GM21360 (cell line): Measurements from ENCODE around the gene IGF2R.

Source experiments
- ATAC-seq: cut with Tn5 transposase; IDR thresholded peaks from one replicate; pipeline ENCODE4 v1.9.1; 2021; ENCODE audit warnings: mild to moderate bottlenecking, moderate library complexity; ENCODE audit not compliant: unreplicated experiment

Gene IGF2R

DNA sequence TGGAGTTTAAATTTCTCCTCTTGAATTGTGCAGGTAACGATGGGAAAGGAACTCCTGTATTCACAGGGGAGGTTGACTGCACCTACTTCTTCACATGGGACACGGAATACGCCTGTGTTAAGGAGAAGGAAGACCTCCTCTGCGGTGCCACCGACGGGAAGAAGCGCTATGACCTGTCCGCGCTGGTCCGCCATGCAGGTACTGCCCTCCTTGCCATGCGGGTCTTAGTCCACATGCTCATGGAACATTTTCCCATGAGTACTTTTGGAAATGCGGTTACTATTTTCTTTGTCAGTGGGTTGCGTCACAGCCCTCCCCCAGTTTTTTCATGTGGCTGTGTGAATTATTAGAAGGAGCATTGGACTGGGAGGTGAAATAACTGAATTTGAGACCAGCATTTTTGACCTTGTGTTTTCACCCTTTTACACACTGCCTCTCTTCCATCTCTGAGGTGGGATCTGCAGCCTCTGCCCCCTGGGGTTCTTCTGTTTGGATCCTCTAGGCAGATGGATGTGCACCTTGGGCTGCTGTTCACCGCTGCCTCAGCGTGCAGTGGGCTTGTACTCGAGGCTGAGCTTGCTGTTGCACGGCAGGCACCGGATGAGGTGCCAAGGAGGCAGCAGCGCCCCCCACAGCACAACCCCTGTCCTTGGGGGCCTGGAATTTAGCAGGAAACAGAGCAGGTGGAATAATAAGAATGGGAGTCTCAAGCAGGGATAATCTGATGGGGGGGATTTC lies 71.8 kb downstream of the IGF2R start:
- no peak for ATAC-seq

DNA sequence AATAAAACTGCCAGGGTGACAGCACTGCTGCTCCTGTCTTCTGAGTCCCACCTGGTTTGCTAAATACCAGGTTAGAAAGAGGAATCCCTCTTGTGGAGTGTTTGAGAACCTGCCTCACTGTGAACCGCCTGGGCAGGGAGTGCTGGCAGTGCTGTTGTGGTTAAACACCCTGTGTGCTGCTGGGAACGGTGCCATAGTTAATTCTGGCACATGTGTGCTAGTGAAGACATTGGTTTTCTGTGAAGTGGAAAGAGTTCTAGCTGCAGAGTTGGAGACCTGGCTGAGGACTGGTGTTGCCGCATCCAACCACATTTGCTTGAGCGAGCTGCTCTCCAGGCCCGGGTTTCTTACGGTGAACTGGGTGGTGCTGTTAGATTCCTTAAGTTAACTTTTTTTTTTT lies 72.7 kb downstream of the IGF2R start:
- ATAC-seq, result no peak

DNA sequence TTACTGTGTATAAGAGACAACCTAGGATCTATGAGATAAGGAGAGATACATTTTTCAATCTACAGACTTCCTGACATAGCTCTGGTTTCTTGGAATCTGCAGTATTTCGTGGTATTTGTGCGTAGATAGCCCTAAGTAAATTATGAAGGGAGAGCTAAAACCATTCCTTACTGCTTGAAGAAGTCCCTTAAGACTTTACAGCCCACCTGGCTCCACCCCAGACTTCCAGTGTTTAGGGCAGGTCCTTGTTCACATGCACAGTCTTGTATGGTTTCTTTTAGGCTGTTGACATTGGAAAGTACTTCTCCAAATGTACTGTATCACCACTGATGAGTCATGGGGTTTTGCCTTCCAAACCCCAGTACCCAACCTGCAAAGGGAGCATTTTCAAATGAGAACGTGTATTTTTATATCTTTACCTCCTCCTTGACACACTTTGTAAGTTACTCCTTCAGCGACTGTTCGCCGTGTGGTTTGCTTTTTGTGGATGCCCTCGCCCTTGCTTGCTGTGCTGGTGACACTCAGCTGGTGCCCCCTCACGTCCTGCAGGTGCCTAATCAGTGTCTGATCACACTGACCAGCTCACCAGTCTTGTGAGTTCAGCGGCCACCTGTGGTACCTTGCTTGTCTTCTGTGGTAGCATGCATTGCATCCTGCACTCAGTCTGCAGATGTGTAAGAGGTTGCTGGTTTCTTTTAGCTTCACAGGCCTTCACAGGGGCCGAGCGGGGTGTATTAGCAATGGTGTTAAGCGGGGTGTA lies 73.3 kb downstream of the IGF2R start:
- no peak for ATAC-seq

DNA sequence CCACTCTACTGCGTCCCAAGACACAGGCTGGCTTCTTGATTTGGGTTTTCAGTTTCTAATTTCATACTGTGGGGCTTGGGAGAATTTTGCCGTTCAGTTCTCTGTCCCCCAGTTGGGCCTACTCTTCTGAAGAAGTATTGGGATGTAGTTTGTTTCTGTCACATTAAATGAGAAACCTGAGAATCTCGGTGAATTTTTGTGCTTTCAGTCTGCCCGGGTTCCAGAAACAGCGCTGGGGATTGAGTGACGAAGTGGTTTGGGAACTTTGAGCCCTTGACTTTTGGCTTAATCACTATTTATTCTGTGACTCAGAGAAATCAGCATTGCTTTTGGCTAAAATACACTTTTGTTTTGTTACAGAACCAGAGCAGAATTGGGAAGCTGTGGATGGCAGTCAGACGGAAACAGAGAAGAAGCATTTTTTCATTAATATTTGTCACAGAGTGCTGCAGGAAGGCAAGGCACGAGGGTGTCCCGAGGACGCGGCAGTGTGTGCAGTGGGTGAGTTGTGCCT lies 74.0 kb downstream of the IGF2R start:
- ATAC-seq, result no peak

DNA sequence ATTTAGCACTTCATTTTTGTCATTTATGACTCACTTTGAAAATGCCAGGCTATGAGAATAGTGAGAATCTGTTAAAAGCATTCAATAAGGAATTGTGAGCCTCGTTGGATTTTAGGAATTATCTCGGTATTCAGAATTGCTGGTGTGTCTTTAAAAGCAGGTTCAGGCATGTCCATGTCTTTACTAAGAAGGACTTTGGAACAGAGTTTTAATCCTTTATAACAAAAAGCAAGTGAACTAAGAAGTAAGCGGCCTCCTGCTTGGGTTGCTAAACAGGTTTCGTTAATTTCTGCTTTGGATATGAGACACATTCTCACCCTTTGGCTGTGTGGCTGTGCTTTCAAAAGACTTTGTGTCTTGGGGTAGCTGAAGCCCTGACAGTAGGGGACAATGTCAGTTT lies 74.9 kb downstream of the IGF2R start:
- no peak for ATAC-seq

DNA sequence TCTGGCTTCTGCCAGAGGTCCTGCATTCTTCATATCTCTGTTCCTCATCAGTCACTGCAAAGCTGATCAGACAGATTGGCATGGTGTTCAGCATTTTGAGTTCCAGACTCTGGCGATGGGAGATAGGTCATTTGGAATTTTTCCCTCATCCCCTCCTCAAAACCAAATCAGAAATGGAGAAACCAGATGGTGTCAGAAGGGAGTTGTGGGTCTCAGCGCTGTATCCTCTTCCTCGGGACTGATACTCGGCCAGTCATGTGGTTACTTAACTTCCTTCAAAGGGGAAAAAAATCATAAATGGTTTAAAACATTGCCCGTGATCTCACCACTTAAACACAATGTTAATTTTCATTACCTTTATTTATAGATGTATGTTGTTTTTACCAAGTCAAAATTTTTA lies 75.8 kb downstream of the IGF2R start:
- no peak for ATAC-seq

DNA sequence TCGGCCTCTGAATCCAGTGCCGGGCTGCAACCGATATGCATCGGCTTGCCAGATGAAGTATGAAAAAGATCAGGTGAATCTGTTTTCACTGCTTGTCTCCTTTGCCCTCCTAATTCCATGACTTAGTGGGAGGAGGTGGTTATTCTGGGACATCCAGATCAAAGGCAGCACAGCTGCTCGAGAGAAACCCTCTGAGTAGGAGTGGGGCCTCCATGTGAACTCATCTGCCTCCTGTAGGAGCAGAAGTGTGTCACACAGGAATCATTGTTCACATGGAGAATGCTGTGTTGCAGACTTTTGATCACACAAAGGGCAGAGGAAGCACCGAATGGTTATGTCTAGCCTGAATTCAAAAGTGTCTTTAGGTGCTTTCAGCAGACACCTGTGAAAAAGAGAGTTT lies 79.6 kb downstream of the IGF2R start:
- ATAC-seq, result no peak

DNA sequence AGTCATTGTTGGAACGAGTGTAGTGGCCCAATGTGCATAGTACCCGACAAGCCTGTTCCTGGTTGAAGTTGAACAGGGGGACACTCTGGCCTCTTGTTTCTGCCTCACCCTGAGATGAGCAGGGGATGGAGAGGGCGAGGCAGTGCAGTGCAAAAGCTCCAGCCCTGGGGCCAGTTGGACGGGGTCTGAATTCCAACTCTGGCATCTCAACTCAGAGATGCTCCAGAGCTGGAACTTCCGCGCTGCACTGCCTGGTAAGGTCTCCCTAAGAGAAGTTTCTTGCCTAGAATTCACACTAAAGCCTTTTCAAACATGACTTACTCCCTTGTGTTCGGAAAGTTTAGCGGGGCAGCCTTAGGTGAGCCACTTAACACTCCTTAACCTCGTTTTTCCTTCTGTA lies 80.5 kb downstream of the IGF2R start:
- ATAC-seq, result no peak

DNA sequence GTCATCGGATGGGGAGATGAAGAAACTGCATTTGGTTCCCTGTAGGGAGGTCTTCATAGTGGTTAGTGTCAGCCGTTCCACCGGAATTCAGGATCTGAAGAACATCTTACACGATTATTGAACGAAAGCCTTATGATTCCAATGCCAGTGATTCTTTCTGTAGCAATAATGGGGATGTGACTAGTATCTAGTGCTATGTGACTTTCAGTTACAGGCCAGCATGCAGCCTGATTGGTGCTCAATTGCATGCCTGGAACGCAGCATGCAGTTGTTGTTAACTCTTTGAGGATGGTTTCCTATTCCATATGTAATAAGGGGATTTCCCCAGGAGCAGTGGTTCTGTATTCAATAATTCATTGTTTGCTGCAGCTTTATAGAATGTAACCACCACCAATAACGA lies 81.1 kb downstream of the IGF2R start:
- no peak for ATAC-seq

DNA sequence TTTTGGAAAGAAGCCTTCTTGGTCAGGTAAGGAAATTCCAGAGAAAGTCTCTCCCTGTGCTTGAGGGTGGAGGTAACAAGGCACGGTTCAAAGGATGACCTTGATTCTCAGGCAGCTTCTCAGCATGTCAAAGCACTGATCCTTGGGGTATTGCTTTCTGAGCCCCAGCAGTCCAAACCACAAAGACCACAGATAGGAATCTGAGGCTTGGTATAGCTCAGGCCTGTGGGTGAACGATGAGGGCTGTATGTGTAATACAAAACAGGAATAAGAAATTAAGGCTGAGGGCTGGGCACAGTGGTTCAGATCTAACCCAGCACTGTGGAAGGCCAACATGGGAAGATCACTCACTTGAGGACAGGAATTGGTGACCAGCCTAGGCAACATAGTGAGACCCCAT lies 82.5 kb downstream of the IGF2R start:
- no peak for ATAC-seq

DNA sequence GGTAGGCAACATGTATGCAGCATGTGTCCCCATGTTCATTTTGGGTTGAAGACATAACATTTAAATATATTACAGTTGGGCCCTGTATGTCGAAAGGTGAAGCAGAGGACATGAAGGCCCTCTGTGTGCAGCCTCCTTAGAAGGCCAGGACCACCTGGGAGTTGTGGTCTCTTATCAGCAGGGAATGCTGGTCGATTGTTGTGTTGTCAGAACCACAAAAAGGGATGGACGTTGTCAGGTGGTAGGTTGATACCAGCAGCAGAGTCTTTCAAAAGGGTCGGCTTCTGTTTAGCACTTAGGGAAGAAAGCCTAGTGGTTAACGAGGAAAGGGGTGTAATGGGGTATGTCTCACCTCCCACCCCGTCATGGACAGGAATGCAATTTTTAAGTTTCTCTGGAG lies 85.4 kb downstream of the IGF2R start:
- ATAC-seq, result no peak

DNA sequence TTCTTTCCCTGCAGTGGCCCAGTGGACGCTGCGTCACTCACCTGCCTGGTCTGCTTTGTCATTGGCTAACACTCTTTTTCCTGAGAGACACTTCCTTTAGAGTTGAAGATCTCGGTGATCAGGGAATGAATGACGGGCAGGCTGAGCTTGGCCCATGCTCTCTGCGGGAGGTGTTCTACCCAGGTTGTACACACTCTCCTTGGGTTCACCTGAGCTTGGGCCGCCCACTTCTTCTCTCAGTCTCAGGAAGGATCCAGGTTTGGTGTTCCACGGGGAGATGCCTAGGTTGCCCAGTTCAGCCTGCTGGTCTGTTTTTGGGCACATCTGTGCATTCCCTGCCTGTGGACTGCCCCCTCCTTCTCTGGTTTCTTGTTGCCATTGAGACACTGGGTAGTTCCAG lies 86.0 kb downstream of the IGF2R start:
- no peak for ATAC-seq

DNA sequence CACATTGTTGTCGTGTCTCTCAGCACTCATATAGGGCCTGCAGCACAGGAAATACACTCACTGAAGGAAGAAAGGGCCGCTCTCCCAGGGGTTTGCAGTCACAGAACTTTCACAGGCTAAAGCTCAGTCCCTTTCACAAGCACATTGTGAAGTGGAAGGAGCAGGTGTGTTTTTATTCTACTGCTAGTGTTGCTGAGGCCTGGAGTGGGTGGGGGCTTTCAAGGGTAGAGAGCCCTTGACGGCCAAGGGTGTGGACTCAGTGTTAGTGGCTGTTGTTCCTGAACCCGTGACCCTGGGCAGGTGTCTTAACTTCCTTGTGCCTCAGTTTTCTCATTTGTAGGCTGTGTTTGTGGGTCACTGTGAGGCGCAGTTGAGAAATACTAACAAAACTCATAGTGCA lies 86.5 kb downstream of the IGF2R start:
- ATAC-seq, result no peak

DNA sequence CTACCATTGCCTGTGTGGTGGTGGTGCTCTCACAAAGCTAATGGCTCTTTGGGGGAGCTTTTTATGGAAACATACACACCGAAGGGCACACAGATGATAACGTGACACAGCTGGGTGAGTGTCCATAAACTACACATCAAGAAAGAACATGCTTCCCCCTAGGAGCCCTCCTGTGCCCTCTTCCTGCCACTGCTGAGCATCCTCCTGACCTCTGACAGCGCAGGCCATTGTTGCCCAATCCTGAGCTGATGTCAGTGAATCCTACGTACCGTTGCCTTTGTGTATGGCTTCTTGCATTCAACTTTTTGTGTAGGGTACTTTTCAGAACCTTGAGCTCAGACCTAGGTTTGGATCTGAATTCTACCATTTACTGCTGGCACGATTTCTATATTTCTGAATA lies 86.9 kb downstream of the IGF2R start:
- ATAC-seq, result no peak

DNA sequence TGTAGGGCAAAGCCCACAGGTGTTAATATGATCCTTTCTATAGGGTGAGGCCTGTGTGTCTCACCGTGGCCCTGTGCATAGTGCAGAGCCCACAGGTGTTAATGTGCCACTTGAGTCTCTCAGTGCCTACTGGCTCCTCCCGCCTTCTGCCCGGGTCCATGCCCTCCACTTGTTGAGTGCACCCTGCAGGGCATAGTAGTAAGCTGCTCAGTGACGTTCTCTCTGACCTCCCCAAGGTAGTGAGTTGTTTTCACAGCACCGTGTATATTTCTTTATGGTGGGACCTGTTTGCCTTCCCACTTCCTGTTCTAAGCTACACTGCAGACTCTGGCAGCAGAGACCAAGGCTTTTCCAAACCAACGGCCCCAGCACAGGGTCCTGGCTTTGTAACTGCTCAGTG lies 88.2 kb downstream of the IGF2R start:
- no peak for ATAC-seq

DNA sequence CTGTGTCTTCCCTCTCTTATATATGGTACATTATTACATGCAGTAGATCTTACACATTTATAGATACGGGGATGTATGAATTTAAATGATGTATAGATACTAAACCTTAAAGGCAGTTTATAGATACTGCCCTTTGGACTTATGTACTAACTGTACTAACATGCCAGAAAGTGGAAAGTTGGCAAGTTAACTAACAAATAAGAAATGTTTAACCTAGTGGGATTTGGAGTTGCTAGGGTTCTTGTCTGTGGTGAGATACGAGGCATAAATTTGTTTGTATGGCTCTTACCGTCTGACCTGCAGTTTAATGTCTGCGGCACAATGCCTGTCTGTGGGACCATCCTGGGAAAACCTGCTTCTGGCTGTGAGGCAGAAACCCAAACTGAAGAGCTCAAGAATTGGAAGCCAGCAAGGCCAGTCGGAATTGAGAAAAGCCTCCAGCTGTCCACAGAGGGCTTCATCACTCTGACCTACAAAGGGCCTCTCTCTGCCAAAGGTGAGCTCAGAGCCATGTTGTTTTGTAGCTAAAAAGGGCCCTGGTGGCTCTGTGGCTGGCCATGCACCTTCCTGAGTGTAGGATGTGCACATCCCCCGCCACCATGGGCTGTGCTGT lies 89.8 kb downstream of the IGF2R start:
- no peak for ATAC-seq

DNA sequence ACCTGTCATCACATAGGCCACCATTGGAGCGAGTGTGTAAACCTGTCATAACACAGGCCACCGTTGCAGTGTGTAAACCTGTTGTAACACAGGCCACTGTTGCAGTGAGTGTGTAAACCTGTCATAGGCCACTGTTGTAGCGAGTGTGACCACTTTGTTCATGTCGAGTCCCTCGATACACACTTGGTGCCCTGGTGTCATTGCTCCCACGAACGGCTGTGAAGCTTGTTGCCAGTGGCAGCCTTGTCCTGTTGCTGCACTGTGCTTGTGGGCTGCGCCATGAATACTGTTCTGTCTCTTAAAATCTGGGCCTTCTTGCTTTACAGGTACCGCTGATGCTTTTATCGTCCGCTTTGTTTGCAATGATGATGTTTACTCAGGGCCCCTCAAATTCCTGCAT lies 91.3 kb downstream of the IGF2R start:
- no peak for ATAC-seq

DNA sequence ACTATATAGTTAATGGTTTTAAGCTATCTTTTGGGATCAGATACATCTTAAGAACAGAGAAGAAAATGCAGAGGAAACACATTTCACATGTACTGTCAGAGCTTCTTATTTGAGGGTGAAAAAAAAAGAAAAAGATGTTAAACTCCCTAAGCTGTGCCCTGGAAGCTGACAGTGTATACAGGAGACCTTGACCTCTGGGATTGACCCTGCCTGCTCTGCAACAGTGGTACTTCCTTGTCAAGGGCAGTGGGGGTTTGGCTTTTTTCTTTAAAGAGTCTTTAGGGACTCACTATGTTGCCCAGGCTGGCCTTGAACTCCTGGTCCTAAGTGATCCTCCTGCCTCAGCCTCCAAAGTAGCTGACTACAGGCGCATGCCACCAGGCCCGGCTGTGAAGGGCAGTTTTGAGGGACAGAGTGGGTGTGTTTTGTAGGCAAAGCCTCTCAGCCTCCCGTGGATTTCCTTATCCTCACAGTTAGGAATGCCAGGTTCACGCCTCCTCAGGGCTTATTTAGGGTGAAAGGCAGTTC lies 92.1 kb downstream of the IGF2R start:
- no peak for ATAC-seq

DNA sequence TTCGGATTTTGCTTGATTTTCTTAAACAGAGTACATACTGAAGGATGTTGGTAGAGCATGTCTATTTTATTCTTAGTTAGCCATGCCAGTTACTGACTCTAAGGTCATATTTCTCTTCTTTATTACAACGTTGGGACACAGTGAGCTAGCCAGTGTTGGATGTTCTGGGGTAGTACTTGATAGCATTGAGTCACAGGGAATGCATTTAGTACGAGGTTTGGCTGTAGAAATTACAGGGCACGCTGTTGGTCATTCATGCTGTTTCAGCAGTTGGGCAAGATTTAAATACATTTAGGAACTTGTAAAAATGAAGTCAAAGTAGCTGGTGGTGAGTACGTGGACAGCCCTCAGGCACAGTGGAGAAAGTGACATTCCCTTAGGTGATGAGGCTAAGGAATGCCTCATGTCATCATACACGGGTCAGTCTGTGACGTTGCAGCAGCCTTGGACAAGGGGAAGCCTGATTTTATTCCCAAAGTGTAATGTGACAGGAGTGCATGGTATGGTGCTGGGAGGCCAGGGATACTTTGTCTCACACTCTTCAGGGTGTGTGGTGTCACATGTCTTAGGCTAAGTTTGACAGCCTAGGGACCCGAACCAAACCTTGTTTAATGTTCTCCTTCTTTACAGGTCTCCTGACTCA lies 95.0 kb downstream of the IGF2R start:
- no peak for ATAC-seq

DNA sequence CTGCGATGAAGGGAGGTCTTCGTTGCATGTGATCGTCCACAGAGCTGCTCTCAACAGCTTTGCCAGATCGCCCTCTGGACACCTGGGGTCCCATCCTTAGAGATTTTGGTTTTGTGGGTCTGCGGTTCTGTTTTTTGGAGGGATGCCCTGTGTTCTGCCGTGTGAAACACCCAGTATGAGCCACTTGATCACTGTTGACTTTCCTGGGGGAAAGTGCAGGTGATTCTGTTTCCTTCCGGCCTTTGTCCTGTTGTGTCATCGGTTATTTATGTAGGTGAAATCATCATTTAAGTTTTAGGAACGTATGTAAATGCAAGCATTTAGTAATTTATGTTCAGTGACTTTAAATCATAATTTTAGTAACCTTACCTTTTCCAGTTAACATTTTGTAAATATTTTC lies 96.3 kb downstream of the IGF2R start:
- no peak for ATAC-seq

DNA sequence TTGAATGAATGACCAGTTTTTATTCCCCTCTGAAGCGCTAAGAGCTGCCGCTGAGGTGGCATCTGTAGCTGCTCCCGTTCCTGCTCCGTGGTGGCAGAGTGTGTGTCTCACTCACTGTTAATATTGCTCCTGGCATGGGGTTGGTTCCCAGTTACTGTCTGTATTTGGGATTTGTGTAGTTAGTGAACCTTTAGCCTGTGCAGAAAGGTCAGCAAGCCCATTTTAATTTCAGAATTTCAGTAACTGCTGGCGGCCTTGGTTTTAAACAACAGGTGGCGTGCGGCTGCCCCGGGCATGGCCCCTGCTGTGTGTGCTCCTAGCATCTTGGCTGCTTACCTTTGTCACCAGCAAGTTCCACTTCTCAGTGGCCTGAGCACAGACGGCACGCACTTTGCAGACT lies 98.7 kb downstream of the IGF2R start:
- no peak for ATAC-seq
